Measurements from ENCODE around the gene FAM13A. TPM values are rescaled to one million over a fixed set of nuclear protein-coding genes. Genes with fewer than 3 reads are reported as not detected.

Gene FAM13A
- polyA plus RNA-seq, 1 donor from 2014 or later, result 4.0 TPM

GRCh38 chr4:88791274-88791673 is 265.7 kb downstream of the FAM13A start:
- no peaks in the 10 kb centered on the region for H4K20me1 ChIP-seq (ENCODE audit: insufficient read depth)
- H3K4me2 ChIP-seq (ENCODE audit: low read length), result no peak overlapping the region
- H3K36me3 ChIP-seq (ENCODE audit: insufficient read depth, low read length), result no peaks in the 10 kb centered on the region
- no peaks in the 10 kb centered on the region for H3K79me2 ChIP-seq (replicated peaks; ENCODE audit: insufficient read depth, low read length)
- H3K9me3 ChIP-seq (ENCODE audit: low read length), result no peaks in the 10 kb centered on the region
- TF ChIP-seq, protein P1, sequence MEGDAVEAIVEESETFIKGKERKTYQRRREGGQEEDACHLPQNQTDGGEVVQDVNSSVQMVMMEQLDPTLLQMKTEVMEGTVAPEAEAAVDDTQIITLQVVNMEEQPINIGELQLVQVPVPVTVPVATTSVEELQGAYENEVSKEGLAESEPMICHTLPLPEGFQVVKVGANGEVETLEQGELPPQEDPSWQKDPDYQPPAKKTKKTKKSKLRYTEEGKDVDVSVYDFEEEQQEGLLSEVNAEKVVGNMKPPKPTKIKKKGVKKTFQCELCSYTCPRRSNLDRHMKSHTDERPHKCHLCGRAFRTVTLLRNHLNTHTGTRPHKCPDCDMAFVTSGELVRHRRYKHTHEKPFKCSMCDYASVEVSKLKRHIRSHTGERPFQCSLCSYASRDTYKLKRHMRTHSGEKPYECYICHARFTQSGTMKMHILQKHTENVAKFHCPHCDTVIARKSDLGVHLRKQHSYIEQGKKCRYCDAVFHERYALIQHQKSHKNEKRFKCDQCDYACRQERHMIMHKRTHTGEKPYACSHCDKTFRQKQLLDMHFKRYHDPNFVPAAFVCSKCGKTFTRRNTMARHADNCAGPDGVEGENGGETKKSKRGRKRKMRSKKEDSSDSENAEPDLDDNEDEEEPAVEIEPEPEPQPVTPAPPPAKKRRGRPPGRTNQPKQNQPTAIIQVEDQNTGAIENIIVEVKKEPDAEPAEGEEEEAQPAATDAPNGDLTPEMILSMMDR (IDR thresholded peaks at IDR 0.05; ENCODE audit: poor library complexity, severe bottlenecking), result peak; percentile 41
- no peak for TF ChIP-seq EP300 (conservative IDR thresholded peaks at IDR 0.05; ENCODE audit: poor library complexity, severe bottlenecking)
- peak; percentile 37 for TF ChIP-seq SMC3 (conservative IDR thresholded peaks at IDR 0.05; ENCODE audit: poor library complexity)
- no peak overlapping the region for H3K4me3 ChIP-seq (ENCODE audit: low read length)
- no peaks in the 10 kb centered on the region for H3K27me3 ChIP-seq (ENCODE audit: insufficient read depth, low read depth, low read length)
- no peak overlapping the region for H2AFZ ChIP-seq (ENCODE audit: low read depth, low read length)
- H3K9me2 ChIP-seq (ENCODE audit: insufficient read depth, low read length), result no peaks in the 10 kb centered on the region
- H3K9ac ChIP-seq (ENCODE audit: low read length), result no peak overlapping the region
- no peaks in the 10 kb centered on the region for H3F3A ChIP-seq (ENCODE audit: insufficient read depth, low read length, poor library complexity, severe bottlenecking)
- no peak overlapping the region for H3K27ac ChIP-seq (ENCODE audit: low read length)

DNA sequence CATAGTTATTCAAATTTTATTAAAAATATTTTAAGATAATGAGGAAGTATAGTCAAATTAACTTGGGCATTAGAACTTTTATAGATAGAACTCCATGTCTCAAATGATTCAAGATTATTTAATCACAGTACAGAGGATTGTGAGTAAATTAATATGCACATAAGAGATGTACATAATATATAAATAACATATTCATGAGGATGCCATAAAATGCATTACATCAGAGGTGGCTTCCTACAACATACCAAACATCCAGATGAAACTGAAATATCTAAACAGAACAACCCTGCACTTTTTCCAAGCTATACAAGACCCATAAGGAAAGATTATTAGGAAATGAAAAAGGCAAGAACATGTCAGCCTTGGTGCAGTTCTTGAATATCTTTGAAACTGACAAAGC is 268.1 kb downstream of the FAM13A start:
- Histone ChIP-seq H3K27me3 (ENCODE audit: insufficient read depth, low read depth, low read length) (no peaks in the 10 kb centered on the region), H3K9me3 (ENCODE audit: low read length) (no peaks in the 10 kb centered on the region), H4K20me1 (ENCODE audit: insufficient read depth) (no peaks in the 10 kb centered on the region), H3K4me3 (ENCODE audit: low read length) (no peak overlapping the region), H3F3A (ENCODE audit: insufficient read depth, low read length, poor library complexity, severe bottlenecking) (no peaks in the 10 kb centered on the region), H3K9me2 (ENCODE audit: insufficient read depth, low read length) (no peaks in the 10 kb centered on the region), H3K36me3 (ENCODE audit: insufficient read depth, low read length) (no peaks in the 10 kb centered on the region), H3K79me2 (replicated peaks; ENCODE audit: insufficient read depth, low read length) (no peaks in the 10 kb centered on the region), H2AFZ (ENCODE audit: low read depth, low read length) (no peak overlapping the region), H3K27ac (ENCODE audit: low read length) (no peak overlapping the region), H3K4me2 (ENCODE audit: low read length) (no peak overlapping the region), H3K9ac (ENCODE audit: low read length) (no peak overlapping the region)
- TF ChIP-seq, protein P1 (IDR thresholded peaks at IDR 0.05; ENCODE audit: poor library complexity, severe bottlenecking), result no peak
- no peak for TF ChIP-seq MXI1 (conservative IDR thresholded peaks at IDR 0.05; ENCODE audit: poor library complexity, severe bottlenecking)

DNA sequence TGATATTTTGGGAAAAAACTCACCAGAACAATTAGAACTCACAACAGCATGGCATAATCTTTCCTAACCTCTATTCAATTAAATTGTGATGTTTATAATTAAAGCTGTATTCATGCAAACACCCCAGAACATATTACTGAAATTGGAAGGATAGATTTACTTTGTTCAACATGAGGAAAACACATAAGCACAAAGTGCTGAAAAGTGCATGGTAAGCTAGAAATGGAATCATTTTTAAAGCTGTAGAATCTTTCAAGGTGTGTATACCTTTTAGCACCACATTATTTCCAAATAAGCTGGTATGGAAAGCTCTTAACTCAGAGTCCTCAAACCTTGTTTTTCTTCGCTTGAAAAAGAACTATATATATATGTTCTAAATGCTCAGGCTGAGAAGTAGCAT is 268.6 kb downstream of the FAM13A start:
- H4K20me1 ChIP-seq (ENCODE audit: insufficient read depth), result no peaks in the 10 kb centered on the region
- H2AFZ ChIP-seq (ENCODE audit: low read depth, low read length), result no peak overlapping the region
- H3K9ac ChIP-seq (ENCODE audit: low read length), result no peak overlapping the region
- H3K4me2 ChIP-seq (ENCODE audit: low read length), result no peak overlapping the region
- H3K4me3 ChIP-seq (ENCODE audit: low read length), result no peak overlapping the region
- H3K27ac ChIP-seq (ENCODE audit: low read length), result no peak overlapping the region
- no peaks in the 10 kb centered on the region for H3K79me2 ChIP-seq (replicated peaks; ENCODE audit: insufficient read depth, low read length)
- no peaks in the 10 kb centered on the region for H3F3A ChIP-seq (ENCODE audit: insufficient read depth, low read length, poor library complexity, severe bottlenecking)
- H3K9me2 ChIP-seq (ENCODE audit: insufficient read depth, low read length), result no peaks in the 10 kb centered on the region
- TF ChIP-seq, protein P1 (IDR thresholded peaks at IDR 0.05; ENCODE audit: poor library complexity, severe bottlenecking), result no peak
- TF ChIP-seq REST (IDR thresholded peaks at IDR 0.05; ENCODE audit: borderline replicate concordance) (no peak), RAD21 (conservative IDR thresholded peaks at IDR 0.05) (no peak), MXI1 (conservative IDR thresholded peaks at IDR 0.05; ENCODE audit: poor library complexity, severe bottlenecking) (no peak), SMC3 (conservative IDR thresholded peaks at IDR 0.05; ENCODE audit: poor library complexity) (no peak), TAF1 (IDR thresholded peaks at IDR 0.05; ENCODE audit: low read depth) (no peak)
- no peaks in the 10 kb centered on the region for H3K9me3 ChIP-seq (ENCODE audit: low read length)
- H3K36me3 ChIP-seq (ENCODE audit: insufficient read depth, low read length), result no peaks in the 10 kb centered on the region
- H3K27me3 ChIP-seq (ENCODE audit: insufficient read depth, low read depth, low read length), result no peaks in the 10 kb centered on the region
